ENCODE data around the gene DAPK1.

DAPK1 gene

GRCh38 chr9:87668722-87669121 lies 171.1 kb downstream of the DAPK1 start:
- no peak overlapping the region for H3K4me3 ChIP-seq (ENCODE audit: low read depth, low read length)
- in situ Hi-C loops (cut with HindIII; ENCODE audit: low sequenced_read_pairs): loop anchor here (5.0 kb wide), 1 partner anchor 151 kb away; no protein-coding TSS in a partner anchor
- DNase-seq (ENCODE audit: low read depth): no peak
- TF ChIP-seq CTCF (IDR thresholded peaks at IDR 0.05; ENCODE audit: low read depth, low read length, missing control alignments): no peak

GRCh38 chr9:87670572-87671264 lies 173.1 kb downstream of the DAPK1 start:
- no peak for DNase-seq (ENCODE audit: low read depth)
- TF ChIP-seq CTCF (IDR thresholded peaks at IDR 0.05; ENCODE audit: low read depth, low read length, missing control alignments): no peak
- H3K4me3 ChIP-seq (ENCODE audit: low read depth, low read length): no peak overlapping the region
- in situ Hi-C loops (cut with HindIII; ENCODE audit: low sequenced_read_pairs): no loop called here

GRCh38 chr9:87671478-87671877 lies 173.8 kb downstream of the DAPK1 start:
- no peak overlapping the region for H3K4me3 ChIP-seq (ENCODE audit: low read depth, low read length)
- no peak for TF ChIP-seq CTCF (IDR thresholded peaks at IDR 0.05; ENCODE audit: low read depth, low read length, missing control alignments)
- in situ Hi-C loops (cut with HindIII; ENCODE audit: low sequenced_read_pairs): no loop called here
- no peak for DNase-seq (ENCODE audit: low read depth)

- in situ Hi-C loops (cut with HindIII; ENCODE audit: low sequenced_read_pairs): no loop called here
- no peak for TF ChIP-seq CTCF (IDR thresholded peaks at IDR 0.05; ENCODE audit: low read depth, low read length, missing control alignments)
- H3K4me3 ChIP-seq (ENCODE audit: low read depth, low read length): no peak overlapping the region
- no peak for DNase-seq (ENCODE audit: low read depth)
These were observed 174.3 kb downstream of the DAPK1 start for GRCh38 chr9:87671925-87672324.

GRCh38 chr9:87672586-87672985 lies 174.9 kb downstream of the DAPK1 start:
- TF ChIP-seq CTCF (IDR thresholded peaks at IDR 0.05; ENCODE audit: low read depth, low read length, missing control alignments): no peak
- in situ Hi-C loops (cut with HindIII; ENCODE audit: low sequenced_read_pairs): no loop called here
- no peak overlapping the region for H3K4me3 ChIP-seq (ENCODE audit: low read depth, low read length)
- DNase-seq (ENCODE audit: low read depth): no peak

GRCh38 chr9:87673446-87674120 lies 175.9 kb downstream of the DAPK1 start:
- TF ChIP-seq CTCF (IDR thresholded peaks at IDR 0.05; ENCODE audit: low read depth, low read length, missing control alignments): no peak
- DNase-seq (ENCODE audit: low read depth): no peak
- no peak overlapping the region for H3K4me3 ChIP-seq (ENCODE audit: low read depth, low read length)
- in situ Hi-C loops (cut with HindIII; ENCODE audit: low sequenced_read_pairs): no loop called here
